HCT116 (cell line): Measurements from ENCODE around the gene SIGLEC11.

Experiments
- CBX3 ChIP-seq: IDR thresholded peaks from 2 replicates; pipeline ENCODE4 v1.6.1; 2012; ENCODE audit warnings: low read depth
- CTCF ChIP-seq, 3 experiments: fragments of 200-600 bp in 1 of 3; sonication (generic) in 1 of 3; IDR thresholded peaks in 2 of 3; conservative IDR thresholded peaks in 1 of 3; 2 replicates each; pipeline ENCODE4 v1.5.1; 2012 to 2017; ENCODE audit warnings: low read depth in 2 of 3, low read length in 2 of 3, antibody characterized with exemption in 1 of 3, borderline replicate concordance in 1 of 3, control low read depth in 1 of 3, mild to moderate bottlenecking in 1 of 3, mixed read lengths in 1 of 3, mixed run types in 1 of 3, moderate library complexity in 1 of 3; ENCODE audit not compliant: insufficient read depth in 1 of 3
- EZH2phosphoT487 ChIP-seq: fragments of 200-600 bp; IDR thresholded peaks from 2 replicates; pipeline ENCODE4 v1.6.1; 2018; ENCODE audit warnings: antibody characterized with exemption, borderline replicate concordance
- POLR2AphosphoS5 ChIP-seq: IDR thresholded peaks from 2 replicates; pipeline ENCODE4 v1.6.1; 2011; ENCODE audit warnings: mild to moderate bottlenecking, low read depth, low read length, moderate library complexity
- SIN3A ChIP-seq: IDR thresholded peaks from 2 replicates; pipeline ENCODE4 v1.6.1; 2012; ENCODE audit warnings: low read depth

GRCh38 chr19:49938662-49939061 lies 22.3 kb downstream of the SIGLEC11 start:
- no peak for TF ChIP-seq POLR2AphosphoS5
- no peak for TF ChIP-seq CTCF (IDR thresholded peaks at IDR 0.05 in 2 of 3, conservative IDR thresholded peaks at IDR 0.05 in 1 of 3; ENCODE audit: borderline replicate concordance in 1 of 3, insufficient read depth in 1 of 3, low read depth in 2 of 3, low read length in 2 of 3)
- no peak for TF ChIP-seq SIN3A
- no peak for TF ChIP-seq CBX3
- TF ChIP-seq EZH2phosphoT487, result no peak
